ENCODE measurements around the gene PGAP6.
"Not testable (repeated sequence)": the region's sequence is repeated elsewhere in the genome, so short reads cannot be mapped to it uniquely, and the experiment has no call there.

PGAP6 gene

DNA sequence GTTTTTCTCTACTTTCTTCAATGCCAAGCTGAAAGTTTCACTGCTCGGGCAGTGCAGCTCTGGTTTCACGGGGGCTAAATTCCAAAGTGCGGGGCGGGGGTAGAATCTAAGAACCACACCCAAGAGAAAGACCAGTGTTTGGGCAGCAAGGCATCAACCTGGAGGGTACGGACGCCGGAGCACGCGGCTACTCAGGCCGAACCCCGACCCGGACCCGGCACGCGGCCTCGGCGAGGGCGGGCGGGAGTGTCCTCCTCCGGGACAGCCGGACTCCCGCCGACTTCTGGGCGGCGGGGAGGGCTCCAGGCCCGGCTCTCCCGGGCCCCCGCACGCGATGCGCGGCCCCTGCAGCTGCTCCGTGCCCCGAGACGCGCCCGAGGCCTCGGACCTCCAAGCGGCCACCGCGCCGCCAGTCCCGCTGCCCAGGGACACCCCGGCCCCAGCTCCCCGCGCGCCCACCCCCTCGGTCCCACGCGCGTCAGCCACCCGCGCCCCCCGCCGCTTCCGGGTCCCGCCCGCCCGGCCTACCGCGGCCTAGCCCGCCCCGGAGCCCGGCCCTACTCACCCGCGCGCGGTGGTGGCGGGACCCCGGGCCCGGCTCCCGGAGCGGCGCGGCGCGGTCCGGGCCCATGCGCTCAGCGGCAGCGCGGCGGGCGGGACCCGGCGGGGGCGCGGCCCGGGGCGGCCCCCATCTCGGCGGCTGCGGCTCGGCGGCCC is 29.8 kb downstream of the PGAP6 start:
- DNase-seq (ENCODE audit: low read depth in 2 of 2), result no peak

DNA sequence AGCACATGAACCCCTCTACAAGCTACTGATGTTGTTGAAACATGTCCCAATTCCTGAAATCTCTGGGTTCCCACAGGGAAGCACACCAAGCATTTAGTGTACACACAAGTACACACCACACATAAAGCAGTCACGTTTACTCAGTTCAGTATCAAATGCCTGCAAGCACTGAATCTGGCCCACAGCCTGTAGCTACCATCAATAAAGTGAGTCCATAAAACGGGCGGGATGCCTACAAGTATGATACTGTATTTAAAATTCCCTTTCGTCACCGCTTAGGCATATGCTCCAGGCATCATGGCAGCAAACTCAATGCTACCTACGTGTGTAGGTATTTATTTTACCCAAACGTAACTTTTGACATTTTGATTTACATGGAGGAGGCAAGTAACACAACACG is 31.6 kb downstream of the PGAP6 start:
- no peak for DNase-seq (ENCODE audit: low read depth in 2 of 2)

DNA sequence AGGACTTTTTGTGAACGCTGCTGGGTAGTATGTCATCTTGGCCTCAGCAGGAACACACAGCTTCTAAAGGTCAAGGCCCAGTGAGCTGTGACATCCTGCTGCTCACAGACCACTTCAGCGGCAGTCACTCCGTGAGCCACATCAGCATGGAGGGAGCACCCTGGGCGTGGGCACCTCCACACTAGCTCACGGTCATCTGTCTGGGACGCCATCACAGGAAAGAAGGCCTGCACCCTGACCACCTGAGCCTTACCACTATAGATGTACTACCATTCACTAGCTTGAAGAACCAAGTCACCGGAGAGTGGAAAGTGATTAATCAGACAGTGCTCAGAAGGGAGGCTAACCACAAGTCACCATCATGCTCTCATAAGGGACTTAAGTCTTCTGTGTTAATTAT is 32.6 kb downstream of the PGAP6 start:
- DNase-seq (ENCODE audit: low read depth in 2 of 2), result no peak

DNA sequence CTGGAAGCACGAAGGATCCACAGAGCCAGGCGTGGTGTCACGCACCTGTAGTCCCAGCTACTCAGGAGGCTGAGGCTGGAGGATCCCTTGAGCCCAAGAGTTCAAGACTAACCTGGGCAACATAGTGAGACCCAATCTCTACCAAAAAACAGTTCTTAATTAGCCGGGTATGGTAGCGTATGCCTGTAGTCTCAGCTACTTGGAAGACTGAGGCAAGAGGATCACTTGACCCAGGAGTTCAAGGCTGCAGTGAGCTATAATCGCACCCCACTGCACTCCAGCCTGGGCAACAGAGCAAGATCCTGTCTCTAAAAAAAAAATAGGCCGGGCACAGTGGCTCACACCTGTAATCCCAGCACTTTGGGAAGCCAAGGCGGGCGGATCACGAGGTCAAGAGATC is 33.3 kb downstream of the PGAP6 start:
- DNase-seq (ENCODE audit: low read depth in 2 of 2), result not testable (repeated sequence)

DNA sequence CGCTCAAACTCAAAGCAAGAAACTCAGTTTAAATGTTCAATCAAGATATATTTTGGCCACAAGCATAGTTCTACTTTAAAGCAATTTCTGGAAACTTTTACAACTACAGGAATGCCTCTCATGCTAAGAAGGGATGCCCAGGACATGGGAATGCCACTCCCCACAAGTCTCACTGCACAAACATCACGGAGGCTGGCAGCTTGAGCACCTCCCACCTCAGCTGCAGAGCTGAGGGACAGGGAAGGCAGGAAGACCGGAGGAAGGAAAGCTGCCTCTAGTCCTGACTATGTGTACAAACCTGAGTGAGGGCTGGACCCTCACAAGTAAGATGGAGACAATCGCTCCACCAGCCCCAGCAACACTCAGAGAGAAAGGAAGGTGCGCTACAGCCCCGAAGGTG is 34.6 kb downstream of the PGAP6 start:
- no peak for DNase-seq (ENCODE audit: low read depth in 2 of 2)

DNA sequence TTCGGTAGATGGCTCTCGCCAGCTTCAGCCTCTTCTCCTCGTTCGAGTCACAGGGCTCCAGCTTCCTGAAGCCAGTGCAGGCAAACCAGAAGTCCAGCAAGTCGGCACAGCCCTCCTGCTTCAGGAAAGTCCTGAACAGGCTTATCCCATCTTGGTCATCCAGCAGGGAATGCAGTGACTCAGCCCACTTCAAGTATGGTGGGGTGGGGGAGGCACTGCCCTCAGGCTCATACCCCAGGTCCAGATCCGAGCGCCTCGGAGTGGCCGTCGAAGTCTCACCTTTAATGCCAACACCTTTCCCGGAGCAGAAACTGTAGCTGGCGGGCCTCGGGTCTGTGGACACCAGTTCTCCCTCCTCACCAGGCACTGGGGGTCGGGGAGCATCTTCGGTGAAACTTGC is 35.2 kb downstream of the PGAP6 start:
- DNase-seq (ENCODE audit: low read depth in 2 of 2), result no peak

DNA sequence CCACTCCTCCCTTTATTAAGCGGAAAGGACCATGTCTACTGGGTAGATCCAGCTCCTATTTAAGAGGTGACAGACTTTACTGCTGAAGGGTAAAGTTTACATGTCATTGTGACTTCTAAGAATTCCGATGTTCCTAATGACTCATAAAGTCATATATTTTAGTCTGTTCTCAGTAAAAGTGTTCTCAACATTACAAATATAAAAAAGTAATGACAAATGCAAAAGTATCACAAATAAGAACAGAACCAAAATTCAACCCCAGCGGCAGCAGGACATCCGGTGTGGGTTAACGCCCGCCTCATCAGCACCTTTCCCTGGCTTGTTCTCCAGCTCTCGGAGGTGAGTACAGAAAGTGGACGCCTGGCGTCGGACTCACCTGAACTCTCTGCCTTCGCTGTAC is 36.0 kb downstream of the PGAP6 start:
- no peak for DNase-seq (ENCODE audit: low read depth in 2 of 2)

DNA sequence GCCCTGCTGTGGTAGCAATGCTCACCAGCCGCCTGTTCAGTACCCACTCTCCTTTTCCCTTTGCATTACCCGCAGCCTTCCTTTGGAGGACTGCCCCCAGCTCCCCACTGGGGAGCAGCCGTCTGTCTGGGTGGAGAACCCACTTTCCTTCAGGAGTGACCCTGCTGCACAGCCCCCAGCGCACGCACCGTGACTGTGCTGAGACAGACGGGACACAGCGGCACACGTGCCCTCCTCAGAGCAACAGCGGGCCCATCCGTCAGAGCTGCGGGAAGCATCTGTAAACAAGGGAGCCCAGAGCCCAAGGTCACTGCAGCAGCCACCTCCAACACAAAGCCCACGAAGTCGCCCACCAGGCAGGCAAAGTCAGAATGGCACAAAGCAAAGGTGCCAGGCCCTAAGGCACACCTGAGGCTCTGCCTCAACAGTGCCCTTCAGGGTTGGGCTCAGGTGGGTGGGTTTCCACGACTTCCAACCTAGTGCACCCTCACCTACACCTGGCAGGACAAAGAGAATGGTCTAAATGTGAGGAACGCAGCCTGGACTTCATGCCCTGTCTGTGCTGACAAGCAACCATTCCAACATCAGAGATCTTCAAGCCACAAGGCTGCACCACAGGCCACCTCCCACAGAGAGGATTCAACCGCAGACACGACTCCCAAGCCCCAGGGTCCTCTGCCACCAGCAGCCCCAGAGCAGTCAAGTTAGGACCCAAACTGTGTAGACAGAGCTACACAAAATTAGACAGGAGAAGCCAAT is 39.1 kb downstream of the PGAP6 start:
- no peak for DNase-seq (ENCODE audit: low read depth in 2 of 2)

DNA sequence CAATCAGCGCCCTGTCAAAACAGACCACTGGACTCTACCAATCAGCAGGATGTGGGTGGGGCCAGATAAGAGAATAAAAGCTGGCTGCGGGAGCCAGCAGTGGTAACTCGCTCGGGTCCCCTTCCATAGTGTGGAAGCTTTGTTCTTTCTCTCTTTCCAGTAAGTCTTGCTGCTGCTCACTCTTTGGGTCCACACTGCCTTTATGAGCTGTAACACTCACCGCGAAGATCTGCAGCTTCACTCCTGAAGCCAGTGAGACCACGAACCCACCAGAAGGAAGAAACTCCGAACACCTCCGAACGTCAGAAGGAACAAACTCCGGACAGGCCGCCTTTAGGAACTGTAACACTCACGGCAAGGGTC is 39.8 kb downstream of the PGAP6 start:
- DNase-seq (ENCODE audit: low read depth in 2 of 2), result not testable (repeated sequence)

DNA sequence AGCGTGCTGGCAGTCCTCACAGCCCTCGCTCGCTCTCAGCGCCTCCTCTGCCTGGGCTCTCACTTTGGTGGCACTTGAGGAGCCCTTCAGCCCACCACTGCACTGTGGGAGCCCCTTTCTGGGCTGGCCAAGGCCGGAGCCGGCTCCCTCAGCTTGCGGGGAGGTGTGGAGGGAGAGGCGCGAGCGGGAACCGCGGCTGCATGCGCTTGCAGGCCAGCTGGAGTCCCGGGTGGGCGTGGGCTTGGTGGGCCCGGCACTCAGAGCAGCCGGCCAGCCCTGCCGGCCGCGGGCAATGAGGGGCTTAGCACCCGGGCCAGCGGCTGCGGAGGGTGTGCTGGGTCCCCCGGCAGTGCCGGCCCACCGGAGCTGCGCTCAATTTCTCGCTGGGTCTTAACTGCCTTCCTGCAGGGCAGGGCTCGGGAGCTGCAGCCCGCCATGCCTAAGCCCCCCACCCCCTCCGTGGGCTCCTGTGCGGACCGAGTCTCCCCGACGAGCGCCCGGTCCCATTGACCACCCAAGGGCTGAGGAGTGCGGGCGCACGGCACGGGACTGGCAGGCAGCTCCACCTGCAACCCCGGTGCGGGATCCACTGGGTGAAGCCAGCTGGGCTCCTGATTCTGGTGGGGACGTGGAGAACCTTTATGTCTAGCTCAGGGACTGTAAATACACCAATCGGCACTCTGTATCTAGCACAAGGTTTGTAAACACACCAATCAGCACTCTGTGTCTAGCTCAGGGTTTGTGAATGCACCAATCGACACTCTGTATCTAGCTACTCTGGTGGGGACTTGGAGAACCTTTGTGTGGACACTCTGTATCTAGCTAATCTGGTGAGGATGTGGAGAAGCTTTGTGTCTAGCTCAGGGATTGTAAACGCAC is 40.4 kb downstream of the PGAP6 start:
- not testable (repeated sequence) for DNase-seq (ENCODE audit: low read depth in 2 of 2)

DNA sequence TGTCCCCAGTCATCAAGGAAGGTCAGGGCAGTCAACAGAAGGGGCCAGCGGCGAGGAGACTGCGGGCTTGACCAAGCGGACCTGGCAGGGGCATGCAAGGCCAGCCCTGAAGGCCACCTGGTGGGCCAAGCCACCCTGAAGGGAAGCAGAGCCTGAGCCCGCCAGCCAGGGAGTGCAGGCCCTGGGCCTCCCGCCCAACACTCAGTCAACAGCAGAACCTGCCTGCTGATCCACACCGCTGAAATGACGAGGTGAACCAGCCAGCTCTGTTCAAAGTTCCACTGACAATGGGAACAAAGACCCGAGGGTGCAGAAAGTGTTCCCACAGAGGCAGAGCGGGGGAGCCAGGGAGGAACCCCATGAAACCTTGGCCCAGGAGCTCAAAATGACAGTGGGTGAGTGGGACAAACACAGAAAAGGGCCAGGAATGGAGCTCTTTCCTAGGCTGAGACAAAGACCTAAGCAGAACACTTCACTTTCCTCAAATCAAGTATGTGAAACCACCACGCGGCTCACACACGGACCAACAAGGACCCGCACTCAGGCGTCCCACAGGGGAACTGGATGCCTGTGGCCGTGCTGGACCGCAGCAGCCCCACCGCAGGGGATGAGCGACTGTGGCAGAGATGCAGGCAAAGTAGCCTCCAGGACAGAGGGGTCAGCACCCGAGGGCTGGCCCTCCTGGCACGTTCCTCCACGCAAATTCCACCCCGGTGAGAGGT is 41.2 kb downstream of the PGAP6 start:
- no peak for DNase-seq (ENCODE audit: low read depth in 2 of 2)

DNA sequence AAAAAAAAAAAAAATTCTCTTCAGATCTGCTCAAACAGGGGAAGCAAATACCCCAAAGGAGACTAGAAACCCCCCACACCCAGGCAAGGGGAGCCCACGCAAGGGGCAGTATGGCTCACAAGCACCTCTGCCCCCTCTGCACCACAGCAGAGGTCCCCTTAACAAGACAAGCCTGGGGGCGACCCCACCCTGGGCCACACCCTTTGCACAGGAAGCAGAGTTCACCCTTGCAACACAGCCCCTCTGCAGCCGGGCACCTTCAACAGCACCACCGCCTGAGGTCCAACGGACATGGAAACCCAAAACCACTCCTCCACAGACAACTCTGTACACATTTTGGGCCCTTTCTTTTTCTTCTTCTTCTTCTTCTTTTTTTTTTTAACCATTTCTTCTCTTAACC is 42.1 kb downstream of the PGAP6 start:
- no peak for DNase-seq (ENCODE audit: low read depth in 2 of 2)

DNA sequence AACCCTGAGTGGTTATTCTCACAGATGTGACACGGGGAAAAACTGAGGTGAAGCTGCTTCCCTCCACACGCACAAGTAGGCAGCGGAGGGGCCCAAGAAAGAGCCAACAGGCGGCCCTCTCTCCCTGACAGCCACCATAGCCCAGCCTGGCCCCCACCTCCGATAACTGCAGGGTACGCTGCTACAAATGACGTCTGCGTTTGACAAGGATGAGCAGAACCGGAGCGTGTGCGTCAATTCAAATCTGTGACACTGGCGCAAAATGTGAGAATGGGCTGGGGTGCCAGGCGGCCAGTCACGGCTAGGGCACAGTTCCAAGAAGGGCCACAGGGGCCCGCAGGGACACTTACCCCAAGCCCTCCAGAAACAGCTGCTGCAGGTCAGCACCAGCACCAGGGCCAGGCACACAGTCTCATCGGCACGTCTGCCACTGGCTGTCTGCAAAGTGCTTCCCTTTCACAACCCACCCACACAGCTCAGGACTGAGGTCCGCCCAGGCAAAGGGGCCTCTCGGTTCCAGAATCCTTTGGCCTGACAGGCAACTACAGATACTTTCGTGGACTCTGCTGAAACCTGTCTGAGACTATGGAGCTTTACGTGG is 43.7 kb downstream of the PGAP6 start:
- DNase-seq (ENCODE audit: low read depth in 2 of 2), result no peak

DNA sequence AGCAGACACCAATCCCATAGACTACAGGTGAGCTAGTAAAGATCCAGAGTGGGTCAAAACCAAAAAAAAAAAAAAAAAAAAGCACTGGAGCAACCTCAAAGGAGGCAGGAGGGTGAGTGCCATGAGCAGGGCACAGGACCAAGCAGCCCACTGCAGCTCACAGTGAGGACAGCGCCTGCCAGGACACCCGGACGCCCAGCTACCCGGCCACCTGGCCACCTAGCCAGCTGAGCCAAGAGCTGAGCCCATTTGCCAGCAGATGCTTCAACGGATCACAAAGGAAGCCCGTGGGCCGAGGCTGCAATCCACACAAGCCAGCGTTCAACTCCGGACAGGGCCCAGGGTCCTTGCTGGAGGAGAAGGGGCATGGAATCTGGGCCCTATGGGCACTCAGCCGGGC is 44.3 kb downstream of the PGAP6 start:
- no peak for DNase-seq (ENCODE audit: low read depth in 2 of 2)

DNA sequence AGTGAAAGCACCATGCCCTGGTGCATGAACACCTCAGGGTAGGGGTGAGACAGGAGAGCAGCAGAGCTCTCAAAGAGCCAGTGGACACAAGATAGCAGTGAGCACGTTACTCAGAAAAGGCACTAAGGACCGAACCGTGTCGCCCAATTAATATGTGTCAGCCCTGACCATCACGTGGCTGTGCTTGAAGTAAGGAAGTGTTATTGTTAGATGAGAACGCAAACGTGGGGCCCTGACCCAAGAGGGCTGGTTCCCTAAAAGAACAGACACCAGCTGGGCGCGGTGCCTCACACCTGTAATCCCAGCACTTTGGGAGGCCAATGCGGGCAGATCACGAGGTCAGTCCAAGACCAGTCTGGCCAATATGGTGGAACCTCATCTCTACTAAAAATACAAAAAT is 45.5 kb downstream of the PGAP6 start:
- DNase-seq (ENCODE audit: low read depth in 2 of 2), result no peak

DNA sequence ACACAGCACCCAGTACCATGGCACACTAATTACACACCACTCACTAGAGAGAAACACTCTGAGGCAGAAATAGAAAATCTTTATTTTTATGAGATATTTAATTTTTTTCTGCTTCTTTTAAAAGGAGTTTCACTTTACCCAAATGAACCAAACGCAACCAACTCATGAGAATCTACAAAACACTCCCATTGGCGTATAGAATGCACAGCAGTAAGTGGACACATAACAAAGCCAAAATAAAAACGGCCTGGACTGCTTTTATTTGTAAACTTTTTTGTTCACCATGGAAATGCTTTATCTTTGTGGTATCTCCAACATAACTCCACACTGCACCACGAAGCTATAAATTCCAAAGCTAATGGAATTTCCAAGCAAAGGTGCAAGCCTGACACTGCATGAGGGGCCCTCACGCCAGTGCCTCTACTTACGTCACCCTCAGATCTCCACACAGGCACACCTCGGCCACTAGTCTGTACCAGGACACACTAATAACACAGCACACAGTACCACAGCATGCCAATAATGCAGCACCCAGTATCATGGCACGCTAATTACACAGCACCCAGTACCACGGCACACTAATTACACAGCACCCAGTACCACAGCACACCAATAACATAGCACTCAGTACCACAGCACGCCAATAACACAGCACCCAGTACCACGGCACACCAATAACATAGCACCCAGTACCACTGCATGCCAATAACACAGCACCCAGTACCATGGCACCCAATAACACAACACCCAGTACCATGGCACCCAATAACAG is 46.7 kb downstream of the PGAP6 start:
- DNase-seq (ENCODE audit: low read depth in 2 of 2), result not testable (repeated sequence)

DNA sequence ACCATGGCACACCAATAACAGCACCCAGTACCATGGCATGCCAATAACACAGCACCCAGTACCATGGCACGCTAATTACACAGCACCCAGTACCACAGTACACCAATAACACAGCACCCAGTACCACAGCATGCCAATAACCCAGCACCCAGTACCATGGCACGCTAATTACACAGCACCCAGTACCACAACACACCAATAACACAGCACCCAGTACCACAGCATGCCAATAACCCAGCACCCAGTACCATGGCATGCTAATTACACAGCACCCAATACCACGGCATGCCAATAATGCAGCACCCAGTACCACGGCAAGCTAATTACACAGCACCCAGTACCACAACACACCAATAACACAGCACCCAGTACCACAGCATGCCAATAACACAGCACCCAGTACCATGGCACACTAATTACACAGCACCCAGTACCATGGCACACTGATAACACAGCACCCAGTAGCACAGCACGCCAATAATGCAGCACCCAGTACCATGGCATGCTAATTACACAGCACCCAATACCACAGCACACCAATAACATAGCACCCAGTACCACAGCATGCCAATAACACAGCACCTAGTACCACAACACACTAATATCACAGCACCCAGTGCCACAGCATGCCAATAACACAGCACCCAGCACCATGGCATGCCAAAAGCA is 47.5 kb downstream of the PGAP6 start:
- not testable (repeated sequence) for DNase-seq (ENCODE audit: low read depth in 2 of 2)

DNA sequence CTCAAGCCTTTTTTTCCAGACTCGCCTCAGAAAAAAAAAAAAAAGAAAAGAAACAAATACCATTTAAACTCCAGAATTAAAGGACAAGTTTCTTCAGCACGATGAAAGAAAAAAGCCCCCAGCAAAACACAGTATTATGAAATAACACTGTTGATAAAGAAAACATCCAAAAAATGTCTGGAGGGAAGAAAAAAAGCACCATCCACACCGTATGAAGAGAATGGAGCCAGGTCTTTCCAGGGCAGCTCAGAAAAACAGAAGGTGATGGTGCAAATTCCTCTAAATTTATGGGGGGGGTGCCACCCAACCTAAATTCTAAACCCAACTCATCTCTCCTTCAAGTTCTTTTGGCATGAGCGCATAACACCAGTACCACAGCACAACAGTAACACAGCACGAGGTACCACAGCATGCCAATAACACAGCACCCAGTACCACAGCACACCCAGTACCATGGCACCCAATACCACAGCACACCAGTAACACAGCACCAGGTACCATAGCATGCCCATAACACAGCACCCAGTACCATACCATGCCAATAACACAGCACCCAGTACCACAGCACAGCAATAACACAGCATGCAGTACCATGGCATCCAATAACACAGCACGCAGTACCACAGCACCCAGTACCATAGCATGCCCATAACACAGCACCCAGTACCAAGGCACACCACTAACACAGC is 48.2 kb downstream of the PGAP6 start:
- DNase-seq (ENCODE audit: low read depth in 2 of 2), result no peak

DNA sequence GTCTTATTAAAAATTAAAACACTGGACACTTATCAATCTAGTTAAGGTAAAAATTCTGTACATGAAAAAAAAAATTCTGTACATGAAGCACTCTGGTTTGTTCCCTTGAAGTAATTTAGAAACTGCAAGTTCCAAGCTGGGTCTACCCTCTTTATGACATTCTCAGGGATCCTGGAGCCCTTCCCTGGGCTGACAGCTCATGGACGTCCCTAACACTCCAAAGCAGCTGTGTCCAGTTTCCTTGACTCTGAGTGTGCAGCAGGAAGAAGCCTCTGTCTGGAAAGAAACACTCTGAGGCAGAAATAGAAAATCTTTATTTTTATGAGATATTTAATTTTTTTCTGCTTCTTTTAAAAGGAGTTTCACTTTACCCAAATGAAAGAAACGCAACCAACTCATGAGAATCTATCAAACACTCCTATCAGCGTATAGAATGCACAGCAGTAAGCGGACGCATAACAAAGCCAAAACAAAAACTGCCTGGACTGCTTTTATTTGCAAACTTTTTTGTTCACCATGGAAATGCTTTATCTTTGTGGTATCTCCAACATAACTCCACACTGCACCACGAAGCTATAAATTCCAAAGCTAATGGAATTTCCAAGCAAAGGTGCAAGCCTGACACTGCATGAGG is 50.5 kb downstream of the PGAP6 start:
- DNase-seq (ENCODE audit: low read depth in 2 of 2), result not testable (repeated sequence)

Data from activated CD8-positive, alpha-beta memory T cell treated with anti-CD3 and anti-CD28 coated beads for 4 hours (primary cell).